ENCODE data around the gene PIK3CA.
A peak's percentile ranks its signal among the peaks of the same experiment; 100 is the strongest.
"Not testable (repeated sequence)": the region's sequence is repeated elsewhere in the genome, so short reads cannot be mapped to it uniquely, and the experiment has no call there.

Gene PIK3CA

DNA sequence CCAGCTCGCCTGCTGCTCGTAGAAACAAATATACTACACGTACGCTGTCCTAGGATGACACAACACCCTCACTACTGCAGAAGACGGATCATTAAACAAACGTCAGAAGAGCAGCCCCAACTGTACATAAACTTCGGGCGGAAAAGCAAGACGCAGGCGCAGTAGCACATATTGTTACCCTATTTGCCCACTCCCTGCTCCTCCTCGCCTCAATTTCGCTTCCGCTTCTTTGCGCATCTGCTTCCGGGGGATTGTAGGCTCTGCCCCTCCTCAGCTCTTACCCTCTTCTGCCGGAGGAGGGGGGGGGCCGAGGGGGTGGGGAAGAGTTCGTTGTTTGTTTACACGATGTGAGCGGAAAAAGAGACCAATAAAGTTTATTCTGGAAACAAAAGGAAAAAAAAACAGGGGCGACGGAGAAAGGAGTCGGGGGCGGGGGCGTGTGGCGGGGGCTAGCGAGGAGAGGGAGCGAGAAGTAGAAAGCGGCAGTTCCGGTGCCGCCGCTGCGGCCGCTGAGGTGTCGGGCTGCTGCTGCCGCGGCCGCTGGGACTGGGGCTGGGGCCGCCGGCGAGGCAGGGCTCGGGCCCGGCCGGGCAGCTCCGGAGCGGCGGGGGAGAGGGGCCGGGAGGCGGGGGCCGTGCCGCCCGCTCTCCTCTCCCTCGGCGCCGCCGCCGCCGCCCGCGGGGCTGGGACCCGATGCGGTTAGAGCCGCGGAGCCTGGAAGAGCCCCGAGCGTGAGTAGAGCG lies at the start of gene PIK3CA:
Gene PIK3CA (plus strand): TSS at position 485 of the 743 bp plus-strand sequence. CDS start 50,469 bp downstream, outside the sequence.
- intact Hi-C loops (cut with DNase I), result loop anchor here (1.0 to 5.0 kb wide), 7 partner anchors 43 to 199 kb away; partner anchors contain the start of genes MFN1 and ZMAT3

DNA sequence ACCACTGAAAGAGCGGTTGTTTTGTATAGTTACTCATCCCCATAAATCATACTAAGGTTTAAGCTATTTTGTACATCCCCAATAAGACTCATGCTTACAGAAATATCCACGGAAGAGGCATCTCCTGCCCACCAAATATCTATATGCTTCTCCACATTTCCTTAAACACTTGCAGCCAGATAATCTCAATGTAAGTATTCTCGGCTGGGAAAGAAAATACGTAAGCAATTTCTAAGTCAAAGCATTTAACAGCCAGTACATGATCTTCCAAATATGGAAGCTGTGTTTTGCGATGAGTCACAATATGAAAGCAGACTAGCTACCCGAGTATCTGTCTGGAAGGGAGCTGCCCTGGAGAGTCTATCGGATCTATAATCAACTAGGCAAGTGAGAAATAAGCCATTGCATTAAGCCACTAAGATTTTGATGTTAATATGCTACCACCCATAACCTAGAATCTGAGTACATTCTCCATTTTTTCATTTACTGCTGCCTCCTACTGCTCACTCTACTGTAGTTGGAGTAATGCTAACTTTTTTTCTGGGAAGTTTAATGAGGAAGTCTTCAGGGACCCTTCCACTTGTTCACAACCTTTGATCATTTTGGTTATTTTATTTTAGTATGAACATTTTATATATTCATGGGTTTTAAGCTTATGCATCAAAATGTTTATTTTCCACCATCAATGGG lies 49.6 kb upstream of the PIK3CA start:
- intact Hi-C loops (cut with DNase I), result no loop called here
- no peak for DNase-seq

More for the DNA sequence above, at the start of gene PIK3CA:
- DNase-seq, result peak; percentile 94 to 99 (median 96)

DNA sequence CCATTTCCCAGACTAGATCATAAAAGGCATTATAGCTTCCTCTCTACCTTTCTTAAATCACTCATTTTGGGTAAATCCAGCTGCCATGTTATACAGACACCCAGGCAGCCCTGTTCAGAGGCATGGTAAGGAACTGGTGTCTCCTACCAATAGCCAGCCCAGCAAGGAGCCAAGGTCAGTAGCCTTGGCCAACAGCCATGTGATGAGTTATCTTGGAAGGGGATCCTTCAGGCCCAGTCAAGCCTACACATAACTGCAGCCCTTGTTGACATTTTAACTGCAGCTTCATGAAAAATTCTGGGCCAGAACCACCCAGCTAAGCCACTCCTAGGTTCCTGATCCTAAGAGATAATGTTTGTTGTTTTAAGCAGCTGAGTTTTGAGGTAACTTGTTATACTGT lies 47.5 kb upstream of the PIK3CA start:
- DNase-seq, result no peak
- intact Hi-C loops (cut with DNase I), result no loop called here

DNA sequence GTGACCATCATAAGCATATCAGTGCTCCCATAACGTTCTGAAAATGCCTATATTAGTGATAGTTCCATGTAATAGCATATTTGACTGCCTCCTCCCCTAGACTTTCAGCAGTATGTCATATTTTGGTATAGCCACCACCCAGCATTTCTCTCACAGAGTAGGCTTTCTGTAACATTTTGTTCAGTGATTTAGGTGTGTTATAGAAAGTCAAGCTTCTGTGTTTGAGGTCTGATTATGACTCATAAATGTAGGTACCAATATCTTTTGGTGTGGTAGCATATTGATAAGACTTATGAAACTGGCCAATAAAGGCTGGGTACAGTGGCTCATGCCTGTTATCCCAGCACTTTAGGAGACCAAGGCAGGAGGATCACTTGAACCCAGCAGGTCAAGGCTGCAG lies 42.3 kb upstream of the PIK3CA start:
- intact Hi-C loops (cut with DNase I), result loop anchor here (1.0 to 2.0 kb wide), 2 partner anchors 41 to 210 kb away; no protein-coding TSS in a partner anchor
- DNase-seq, result no peak

DNA sequence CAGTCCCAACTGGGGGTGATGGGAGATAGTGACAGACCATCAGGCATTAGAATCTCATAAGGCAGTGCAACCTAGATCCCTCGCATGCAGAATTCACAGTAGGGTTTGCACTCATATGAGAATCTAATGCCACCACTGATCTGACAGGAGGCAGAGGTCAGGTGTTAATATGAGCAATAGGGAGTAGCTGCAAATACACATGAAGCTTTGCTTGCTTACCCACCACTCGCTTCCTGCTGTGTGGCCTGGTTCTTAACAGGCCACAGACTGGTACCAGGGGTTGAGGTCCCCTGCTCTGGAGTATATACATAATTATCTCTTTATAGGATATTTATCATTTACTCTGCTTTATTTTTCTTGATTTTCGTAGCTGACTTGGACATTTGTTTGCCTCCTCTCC lies 40.5 kb upstream of the PIK3CA start:
- intact Hi-C loops (cut with DNase I), result no loop called here
- no peak for DNase-seq

DNA sequence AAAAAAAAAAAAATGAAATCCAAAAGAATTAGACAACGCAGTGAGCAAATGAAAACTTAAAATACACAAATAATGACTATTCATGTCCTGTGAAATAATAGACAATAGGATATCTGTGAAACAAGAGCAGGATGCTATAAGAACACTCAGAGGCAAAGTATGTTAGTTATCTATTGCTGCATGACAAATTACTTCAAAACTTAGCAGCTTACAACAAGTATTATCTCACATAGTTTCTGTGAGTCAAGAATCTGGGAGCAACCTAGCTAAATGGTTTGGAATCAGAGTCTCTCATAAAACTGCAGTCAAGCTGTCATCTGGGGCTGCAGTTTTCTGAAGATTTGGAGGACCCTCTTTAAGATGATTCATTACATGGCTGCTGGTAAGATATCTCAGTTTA lies 40.1 kb upstream of the PIK3CA start:
- DNase-seq, result no peak
- intact Hi-C loops (cut with DNase I), result no loop called here

DNA sequence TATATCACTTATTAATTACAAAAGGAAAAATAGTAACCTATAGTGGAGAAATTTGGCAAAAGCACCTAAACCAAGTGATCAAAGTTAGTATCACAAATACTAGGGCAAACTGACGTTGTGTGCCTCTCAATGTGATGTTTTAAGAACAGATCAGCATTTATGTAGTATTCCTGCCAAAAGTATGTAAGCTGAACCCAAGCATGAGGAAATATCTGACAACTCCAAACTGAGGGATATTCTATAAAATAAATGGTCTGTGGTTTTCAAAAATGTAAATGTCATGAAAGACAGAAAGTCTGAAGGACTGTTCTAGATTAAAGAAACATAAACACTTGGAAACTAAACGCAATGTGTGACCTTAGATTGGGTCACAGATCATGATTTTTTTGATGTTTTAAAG lies 34.3 kb upstream of the PIK3CA start:
- no peak for DNase-seq
- intact Hi-C loops (cut with DNase I), result no loop called here

DNA sequence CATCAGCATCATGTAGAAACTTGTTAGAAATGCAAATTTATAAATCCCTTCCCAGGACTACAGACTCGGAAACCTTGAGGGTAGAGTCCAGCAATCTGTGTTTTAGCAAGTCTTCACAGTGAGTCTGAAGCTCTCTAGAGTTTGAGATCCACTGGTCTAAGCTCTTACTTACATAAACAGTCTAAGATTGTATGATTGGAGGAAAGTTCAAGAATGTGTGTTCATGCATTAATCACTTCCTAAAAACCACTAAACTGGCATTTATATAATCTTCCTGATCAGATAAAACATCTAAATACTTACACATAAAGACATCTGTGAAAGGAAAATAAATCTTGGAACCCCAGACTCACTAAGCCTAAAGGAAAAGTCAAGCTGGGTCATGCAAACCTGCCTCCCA lies 32.7 kb upstream of the PIK3CA start:
- DNase-seq; intact Hi-C loops (cut with DNase I): not testable (repeated sequence)

DNA sequence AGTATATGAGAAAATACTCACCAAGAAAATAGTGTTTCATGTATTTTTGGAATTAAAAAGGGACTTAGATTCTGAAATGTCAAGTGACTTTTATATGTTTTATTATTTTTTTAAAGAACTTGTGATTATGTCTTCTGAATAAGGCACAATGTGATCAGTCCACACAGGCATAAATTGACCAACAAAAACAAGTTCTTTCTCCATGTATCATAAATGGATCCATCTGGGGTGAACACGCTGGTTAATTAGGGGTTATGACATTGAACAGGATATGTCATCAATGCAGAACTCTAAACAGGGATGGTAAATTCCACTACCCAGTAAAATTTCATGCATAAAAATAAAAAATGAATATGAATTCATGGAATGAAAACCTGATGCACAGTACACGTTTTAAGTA lies 31.3 kb upstream of the PIK3CA start:
- intact Hi-C loops (cut with DNase I), result no loop called here
- DNase-seq, result no peak

DNA sequence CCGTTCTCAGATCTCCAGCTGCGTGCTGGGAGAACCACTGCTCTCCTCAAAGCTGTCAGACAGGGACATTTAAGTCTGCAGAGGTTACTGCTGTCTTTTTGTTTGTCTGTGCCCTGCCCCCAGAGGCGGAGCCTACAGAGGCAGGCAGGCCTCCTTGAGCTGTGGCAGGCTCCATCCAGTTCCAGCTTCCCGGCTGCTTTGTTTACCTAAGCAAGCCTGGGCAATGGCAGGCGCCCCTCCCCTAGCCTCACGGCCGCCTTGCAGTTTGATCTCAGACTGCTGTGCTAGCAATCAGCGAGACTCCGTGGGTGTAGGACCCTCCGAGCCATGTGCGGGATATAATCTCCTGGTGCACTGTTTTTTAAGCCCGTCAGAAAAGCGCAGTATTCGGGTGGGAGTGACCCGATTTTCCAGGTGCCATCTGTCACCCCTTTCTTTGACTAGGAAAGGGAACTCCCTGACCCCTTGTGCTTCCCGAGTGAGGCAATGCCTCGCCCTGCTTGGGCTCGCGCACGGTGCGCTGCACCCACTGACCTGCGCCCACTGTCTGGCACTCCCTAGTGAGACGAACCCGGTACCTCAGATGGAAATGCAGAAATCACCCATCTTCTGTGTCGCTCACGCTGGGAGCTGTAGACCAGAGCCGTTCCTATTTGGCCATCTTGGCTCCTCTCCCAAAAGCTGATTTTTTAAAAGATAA lies 15.8 kb upstream of the PIK3CA start:
- DNase-seq; intact Hi-C loops (cut with DNase I): not testable (repeated sequence)

DNA sequence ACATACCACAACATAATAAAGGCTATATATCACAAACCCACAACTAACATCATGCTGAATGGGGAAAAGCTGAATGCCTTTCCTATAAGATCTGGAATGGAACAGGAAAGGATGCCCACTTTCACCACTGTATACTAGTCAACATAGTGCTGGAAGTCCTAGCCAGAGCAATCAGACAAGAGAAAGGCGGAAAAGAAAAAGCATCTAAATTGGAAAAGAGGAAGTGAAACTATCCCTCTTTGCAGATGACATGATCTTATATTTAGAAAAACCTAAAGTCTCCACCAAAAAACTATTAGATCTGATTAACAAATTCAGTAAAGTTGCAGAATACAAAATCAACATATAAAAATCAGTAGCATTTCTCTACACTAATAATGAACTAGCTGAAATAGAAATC lies 14.6 kb upstream of the PIK3CA start:
- intact Hi-C loops (cut with DNase I), result no loop called here
- no peak for DNase-seq

DNA sequence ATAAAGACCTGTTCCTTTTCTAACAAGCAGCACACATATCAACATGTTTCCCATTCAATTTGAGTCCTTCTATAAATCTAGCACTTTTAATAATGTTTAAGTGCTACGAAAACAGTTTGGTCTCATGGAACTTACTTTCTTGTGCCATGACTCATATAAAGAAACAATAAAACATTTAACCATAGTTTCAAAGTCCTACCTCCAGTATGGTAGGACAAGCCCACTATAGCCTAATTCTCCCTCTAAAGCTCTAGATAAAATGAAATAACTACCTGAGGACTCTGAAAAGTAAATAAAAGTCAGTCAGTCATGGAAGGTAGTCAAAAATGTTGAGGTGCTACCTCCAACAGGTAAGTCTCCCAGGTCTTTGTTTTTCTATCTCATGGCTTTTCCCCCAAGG lies 12.0 kb upstream of the PIK3CA start:
- intact Hi-C loops (cut with DNase I), result no loop called here
- no peak for DNase-seq

DNA sequence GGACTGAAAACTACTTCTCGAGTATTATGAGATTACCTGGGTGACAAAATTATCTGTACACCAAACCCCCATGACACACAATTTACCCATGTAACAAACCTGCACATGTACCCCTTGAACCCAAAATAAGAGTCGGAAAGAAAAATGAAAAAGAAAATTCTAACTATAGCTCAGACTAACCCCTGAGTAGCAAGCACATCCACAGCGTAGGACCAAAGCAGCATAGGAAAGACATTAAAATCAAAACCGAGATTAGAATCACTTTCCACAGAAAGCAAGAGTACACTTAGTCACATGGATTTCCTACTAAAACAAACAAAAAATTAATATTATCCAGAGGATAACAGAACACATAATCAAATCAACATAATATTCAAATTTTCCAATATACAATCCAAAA lies 6.3 kb upstream of the PIK3CA start:
- no peak for DNase-seq
- intact Hi-C loops (cut with DNase I), result no loop called here

DNA sequence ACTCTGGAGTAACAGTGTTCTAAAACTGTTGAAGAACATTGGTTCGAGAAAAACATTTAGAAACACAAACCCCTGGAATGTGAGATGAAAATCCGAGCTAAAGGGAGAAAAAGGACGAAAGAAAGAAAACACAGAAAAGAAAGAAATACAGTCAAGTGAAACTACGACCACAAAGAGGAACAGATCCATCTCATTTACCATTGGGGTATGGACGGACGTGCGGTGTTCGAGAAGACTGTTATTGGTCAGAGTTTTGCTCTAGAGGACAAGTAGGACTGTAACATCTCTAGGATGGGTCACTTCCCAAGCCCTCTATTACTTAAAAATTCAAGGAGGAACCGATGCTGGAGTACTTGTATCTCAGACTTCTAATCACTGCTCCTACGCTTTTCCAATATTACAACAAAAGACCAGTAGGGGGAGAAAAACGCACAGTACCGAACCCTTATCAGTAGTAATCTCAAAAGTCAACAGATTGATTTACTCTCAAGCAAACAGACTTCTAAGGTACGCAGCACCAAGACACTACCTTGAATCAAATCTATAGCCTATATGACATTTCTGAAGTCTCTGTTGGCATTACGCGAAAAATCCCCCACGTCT lies 1.1 kb upstream of the PIK3CA start:
- intact Hi-C loops (cut with DNase I), result loop anchor here (1.0 to 5.0 kb wide), 5 partner anchors 42 to 175 kb away; partner anchors contain the start of gene ZMAT3
- DNase-seq, result no peak

DNA sequence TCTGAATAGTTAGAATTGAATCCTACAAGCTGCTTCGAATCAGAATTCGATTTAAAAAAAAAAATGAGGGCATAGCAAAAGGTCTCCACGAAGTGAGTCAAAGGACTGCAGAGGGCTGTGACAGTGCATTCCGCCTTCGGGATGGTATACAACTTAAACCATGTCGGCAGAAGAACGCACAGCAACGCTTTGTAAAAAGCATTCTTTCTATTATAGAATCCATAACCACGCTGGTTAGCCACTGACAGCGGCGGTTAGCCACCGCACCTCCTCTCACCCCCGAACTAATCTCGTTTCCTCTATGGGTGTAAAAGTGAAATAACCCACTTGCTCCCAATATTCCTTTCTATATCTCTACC lies 664 bp upstream of the PIK3CA start:
- DNase-seq, result peak in 4 of 10 donors; percentile 12 to 63 (median 29)
- intact Hi-C loops (cut with DNase I), result loop anchor here (1.0 to 5.0 kb wide), 5 partner anchors 43 to 175 kb away; partner anchors contain the start of gene ZMAT3

DNA sequence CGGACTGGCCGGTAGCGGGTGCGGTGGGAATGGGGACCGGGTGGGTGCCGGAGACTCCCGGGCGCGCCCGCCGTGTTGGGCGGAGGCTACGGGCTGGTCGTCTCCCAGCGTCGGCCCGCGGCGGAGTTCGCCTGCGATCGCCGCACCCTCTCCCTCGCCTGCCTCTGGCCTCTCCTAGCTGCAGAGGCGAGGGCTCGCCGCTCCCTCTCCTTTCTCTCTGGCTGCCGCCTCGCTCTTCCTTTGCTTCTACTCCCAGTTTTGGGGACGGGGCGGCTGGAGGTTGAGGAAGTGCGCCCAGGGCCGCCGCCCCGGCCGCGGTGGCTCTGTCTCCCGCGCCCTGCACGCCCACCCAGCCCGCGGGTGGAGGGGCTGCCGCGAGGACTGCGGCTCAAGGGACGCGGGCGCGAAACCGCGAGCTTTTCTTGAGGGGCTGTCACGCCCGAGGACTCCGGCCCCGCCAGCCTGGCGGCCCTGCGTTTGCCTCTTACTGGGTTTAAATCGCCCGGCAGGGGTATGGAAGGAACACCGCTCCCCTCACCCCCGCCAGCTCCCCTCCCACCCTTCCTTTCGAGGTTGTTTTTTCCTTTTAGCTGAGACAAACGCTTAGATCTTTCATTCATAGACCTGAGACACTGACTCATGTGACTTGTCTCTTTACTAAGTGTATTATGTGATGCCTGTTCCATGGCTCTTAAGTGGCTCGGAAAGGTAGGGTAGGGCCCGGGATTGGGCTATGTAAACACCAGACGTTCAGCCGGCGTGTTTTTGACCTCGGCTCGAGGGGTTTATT lies 654 bp downstream of the PIK3CA start:
- intact Hi-C loops (cut with DNase I), result loop anchor here (1.0 to 5.0 kb wide), 4 partner anchors 77 to 198 kb away; partner anchors contain the start of genes MFN1 and ZMAT3
- peak in 8 of 10 donors; percentile 24 to 91 (median 47) for DNase-seq

DNA sequence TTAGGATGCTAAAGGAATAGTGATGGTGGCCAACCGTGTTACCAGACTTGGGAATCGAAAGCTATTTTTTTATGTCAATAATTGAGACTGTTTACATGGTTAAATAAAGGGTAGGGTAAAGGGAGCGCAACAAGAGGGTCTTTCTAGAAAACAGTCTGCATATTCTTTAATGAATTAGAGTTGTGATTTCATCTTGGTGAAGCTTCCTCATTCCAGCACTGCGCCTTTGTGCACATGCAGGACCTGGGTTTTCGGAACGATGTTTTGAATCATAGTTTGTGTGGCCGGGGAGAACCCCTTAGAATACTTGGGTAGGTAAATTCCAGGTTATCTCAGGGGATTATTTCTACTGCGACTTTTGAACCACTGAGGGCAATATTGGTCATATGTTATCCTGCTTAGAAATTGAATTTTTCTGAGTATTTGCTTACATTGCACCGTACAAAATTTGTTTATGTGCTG lies 1.3 kb downstream of the PIK3CA start:
- peak in 1 of 10 donors; percentile 39 for DNase-seq
- intact Hi-C loops (cut with DNase I), result loop anchor here (2.0 to 5.0 kb wide), 3 partner anchors 77 to 167 kb away; partner anchors contain the start of gene ZMAT3

DNA sequence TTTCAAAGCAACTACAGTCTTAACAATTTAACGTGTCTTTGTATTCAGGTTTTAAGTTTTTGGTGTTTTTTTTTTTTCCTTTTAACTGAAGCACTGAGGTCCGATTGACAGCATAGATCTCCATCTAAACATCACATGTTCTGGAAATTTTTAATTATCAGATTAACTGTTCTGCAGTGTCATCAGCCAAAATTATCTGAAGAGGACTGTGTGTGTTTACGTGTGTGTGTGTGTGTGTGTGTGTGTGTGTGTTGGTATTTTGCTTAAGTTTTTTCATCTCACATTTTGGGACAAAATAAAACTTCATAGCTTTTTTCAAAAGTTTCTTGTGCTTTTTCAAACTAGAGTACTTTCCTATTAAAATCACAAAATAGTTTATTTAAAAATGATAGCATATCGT lies 1.8 kb downstream of the PIK3CA start:
- no peak for DNase-seq
- intact Hi-C loops (cut with DNase I), result loop anchor here (2.0 to 5.0 kb wide), 3 partner anchors 78 to 167 kb away; partner anchors contain the start of gene ZMAT3

DNA sequence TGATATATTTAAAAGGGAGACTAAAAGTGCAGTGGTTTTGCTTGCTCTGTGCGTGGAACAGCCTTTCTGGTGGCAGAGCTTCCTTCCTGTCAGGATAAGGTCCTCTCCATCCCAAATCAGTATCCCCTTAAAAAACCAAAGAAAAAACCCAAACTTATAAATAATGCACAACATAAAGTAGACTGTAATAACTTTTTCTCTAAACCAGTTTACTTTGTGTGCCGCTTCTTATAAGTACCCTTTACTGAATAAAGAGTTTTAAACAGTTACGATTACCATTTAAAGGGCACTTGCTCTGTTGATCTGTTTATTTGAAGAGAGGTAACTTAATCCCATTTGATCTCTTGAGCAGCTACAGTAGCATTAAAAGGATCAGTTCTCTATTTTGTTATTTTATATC lies 2.5 kb downstream of the PIK3CA start:
- no peak for DNase-seq
- intact Hi-C loops (cut with DNase I), result no loop called here

DNA sequence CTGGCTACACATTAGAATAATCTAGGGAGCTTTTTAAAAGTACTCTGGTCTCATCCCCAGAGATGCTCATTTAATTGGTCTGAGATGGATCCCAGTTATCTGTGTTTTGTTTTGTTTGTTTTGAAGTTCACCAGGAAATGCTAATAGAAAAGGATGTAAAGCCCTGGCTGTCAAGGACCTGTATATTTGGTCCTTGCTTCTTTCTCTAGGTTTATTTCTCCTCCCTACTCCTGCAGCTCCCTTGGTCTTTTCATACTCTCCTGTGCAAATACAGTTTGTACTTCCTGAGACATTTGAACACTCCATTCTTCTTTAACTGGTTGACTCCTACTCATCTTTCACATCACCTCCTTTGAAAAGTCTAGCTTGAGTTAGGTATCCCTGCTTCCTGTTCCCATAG lies 3.3 kb downstream of the PIK3CA start:
- DNase-seq, result no peak
- intact Hi-C loops (cut with DNase I), result no loop called here
